Tibial artery (tissue), 4 donors: ENCODE measurements around the gene SRA1.

Experiments used
- DNase-seq, 2 donors: peaks; one replicate each; pipeline ENCODE4 v3.0.0-alpha.2; 2019
- H3K27ac ChIP-seq, 2 donors: fragments of 200-600 bp; sonication (generic) in 1 of 2; 1 replicate in 1 of 2; 2 replicates in 1 of 2; pipeline ENCODE4 v1.5.1; 2018 to 2019; ENCODE audit warnings: mild to moderate bottlenecking in 1 of 2
- H3K27me3 ChIP-seq, 2 donors: fragments of 200-600 bp; sonication (generic) in 1 of 2; one replicate each; pipeline versions ENCODE4 v1.5.1 to v1.6.0; 2016 to 2019
- H3K36me3 ChIP-seq, 3 donors: fragments of 200-600 bp; sonication (generic) in 2 of 3; one replicate each; pipeline ENCODE4 v1.5.1; 2016 to 2019; ENCODE audit warnings: mild to moderate bottlenecking in 2 of 3
- H3K4me1 ChIP-seq, 4 donors: fragments of 200-600 bp; sonication (generic) in 2 of 4; 1 replicate in 3 of 4; 2 replicates in 1 of 4; pipeline ENCODE4 v1.5.1; 2016 to 2019
- H3K4me3 ChIP-seq, 2 donors: fragments of 200-600 bp; sonication (generic) in 1 of 2; 1 replicate in 1 of 2; 2 replicates in 1 of 2; pipeline ENCODE4 v1.5.1; 2018 to 2019; ENCODE audit warnings: mild to moderate bottlenecking in 2 of 2
- H3K9me3 ChIP-seq, 3 donors: fragments of 200-600 bp; sonication (generic) in 1 of 3; one replicate each; pipeline ENCODE4 v1.5.1; 2016 to 2019
- intact Hi-C: fragments of 100-400 bp; cut with DNase I; formaldehyde crosslinking; loops from one replicate; pipeline ENCODE4 v1.15.0; 2023; ENCODE audit warnings: low total_unique reads
- TF ChIP-seq, protein P1 (sequence below), 2 experiments: fragments of 200-600 bp in 1 of 2; fragments of 450-650 bp in 1 of 2; IDR thresholded peaks; one replicate each; pipeline ENCODE4 v1.5.1; 2017 to 2019; ENCODE audit warnings: antibody characterized with exemption in 2 of 2, mild to moderate bottlenecking in 1 of 2, moderate library complexity in 1 of 2

The SRA1 gene

GRCh38 chr5:140570058-140570457, 12.8 kb upstream of the SRA1 start:
- TF ChIP-seq, protein P1, sequence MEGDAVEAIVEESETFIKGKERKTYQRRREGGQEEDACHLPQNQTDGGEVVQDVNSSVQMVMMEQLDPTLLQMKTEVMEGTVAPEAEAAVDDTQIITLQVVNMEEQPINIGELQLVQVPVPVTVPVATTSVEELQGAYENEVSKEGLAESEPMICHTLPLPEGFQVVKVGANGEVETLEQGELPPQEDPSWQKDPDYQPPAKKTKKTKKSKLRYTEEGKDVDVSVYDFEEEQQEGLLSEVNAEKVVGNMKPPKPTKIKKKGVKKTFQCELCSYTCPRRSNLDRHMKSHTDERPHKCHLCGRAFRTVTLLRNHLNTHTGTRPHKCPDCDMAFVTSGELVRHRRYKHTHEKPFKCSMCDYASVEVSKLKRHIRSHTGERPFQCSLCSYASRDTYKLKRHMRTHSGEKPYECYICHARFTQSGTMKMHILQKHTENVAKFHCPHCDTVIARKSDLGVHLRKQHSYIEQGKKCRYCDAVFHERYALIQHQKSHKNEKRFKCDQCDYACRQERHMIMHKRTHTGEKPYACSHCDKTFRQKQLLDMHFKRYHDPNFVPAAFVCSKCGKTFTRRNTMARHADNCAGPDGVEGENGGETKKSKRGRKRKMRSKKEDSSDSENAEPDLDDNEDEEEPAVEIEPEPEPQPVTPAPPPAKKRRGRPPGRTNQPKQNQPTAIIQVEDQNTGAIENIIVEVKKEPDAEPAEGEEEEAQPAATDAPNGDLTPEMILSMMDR (IDR thresholded peaks at IDR 0.05), result no peak
- Histone ChIP-seq H3K27ac (peak overlapping the region; percentile 49 to 64), H3K36me3 (peaks cover 8 to 43% (median 34%) of the 10 kb centered on the region in 3 donors), H3K4me1 (peaks cover 0 to 44% (median 26%) of the 10 kb centered on the region in 4 donors), H3K27me3 (no peaks in the 10 kb centered on the region), H3K4me3 (no peak overlapping the region), H3K9me3 (no peaks in the 10 kb centered on the region)
- intact Hi-C loops, result no loop called here
- DNase-seq, result no peak

- Histone ChIP-seq H3K9me3 (no peaks in the 10 kb centered on the region), H3K27ac (peak overlapping the region; percentile 49 to 64), H3K4me1 (peaks cover 0 to 42% (median 26%) of the 10 kb centered on the region in 4 donors), H3K27me3 (no peaks in the 10 kb centered on the region), H3K4me3 (no peak overlapping the region), H3K36me3 (peaks cover 8 to 43% (median 34%) of the 10 kb centered on the region in 3 donors)
- TF ChIP-seq, protein P1 (IDR thresholded peaks at IDR 0.05), result no peak
- intact Hi-C loops, result loop anchor here (10.0 kb wide), 2 partner anchors 146 to 164 kb away; partner anchors contain the start of gene ANKHD1
- DNase-seq, result no peak
These were observed 11.9 kb upstream of the SRA1 start for GRCh38 chr5:140569197-140569596.

GRCh38 chr5:140568443-140569063, 11.3 kb upstream of the SRA1 start:
- intact Hi-C loops, result loop anchor here (10.0 kb wide), 2 partner anchors 146 to 164 kb away; partner anchors contain the start of gene ANKHD1
- H3K4me1 ChIP-seq, result peaks cover 0 to 47% (median 30%) of the 10 kb centered on the region in 4 donors

DNA sequence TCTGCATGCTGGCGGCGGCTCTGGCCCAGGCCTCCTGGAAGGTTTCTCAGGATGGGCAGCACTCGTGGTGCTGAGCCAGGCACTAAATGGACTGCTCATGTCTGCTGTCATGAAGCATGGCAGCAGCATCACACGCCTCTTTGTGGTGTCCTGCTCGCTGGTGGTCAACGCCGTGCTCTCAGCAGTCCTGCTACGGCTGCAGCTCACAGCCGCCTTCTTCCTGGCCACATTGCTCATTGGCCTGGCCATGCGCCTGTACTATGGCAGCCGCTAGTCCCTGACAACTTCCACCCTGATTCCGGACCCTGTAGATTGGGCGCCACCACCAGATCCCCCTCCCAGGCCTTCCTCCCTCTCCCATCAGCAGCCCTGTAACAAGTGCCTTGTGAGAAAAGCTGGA, 10.6 kb upstream of the SRA1 start:
- Histone ChIP-seq H3K36me3 (peaks cover 8 to 43% (median 34%) of the 10 kb centered on the region in 3 donors), H3K4me3 (no peak overlapping the region), H3K4me1 (peaks cover 0 to 54% (median 35%) of the 10 kb centered on the region in 4 donors), H3K9me3 (no peaks in the 10 kb centered on the region), H3K27me3 (no peaks in the 10 kb centered on the region), H3K27ac (no peak overlapping the region)
- DNase-seq, result no peak
- intact Hi-C loops, result loop anchor here (10.0 kb wide), 2 partner anchors 147 to 163 kb away; partner anchors contain the start of gene ANKHD1
- TF ChIP-seq, protein P1 (IDR thresholded peaks at IDR 0.05), result no peak

More at GRCh38 chr5:140568443-140569063, 11.3 kb upstream of the SRA1 start:
- TF ChIP-seq, protein P1 (IDR thresholded peaks at IDR 0.05), result no peak
- H3K36me3 ChIP-seq, result peaks cover 8 to 43% (median 34%) of the 10 kb centered on the region in 3 donors
- DNase-seq, result no peak
- no peaks in the 10 kb centered on the region for H3K9me3 ChIP-seq
- H3K4me3 ChIP-seq, result no peak overlapping the region
- H3K27me3 ChIP-seq, result no peaks in the 10 kb centered on the region
- H3K27ac ChIP-seq, result peak overlapping the region; percentile 49 to 64

DNA sequence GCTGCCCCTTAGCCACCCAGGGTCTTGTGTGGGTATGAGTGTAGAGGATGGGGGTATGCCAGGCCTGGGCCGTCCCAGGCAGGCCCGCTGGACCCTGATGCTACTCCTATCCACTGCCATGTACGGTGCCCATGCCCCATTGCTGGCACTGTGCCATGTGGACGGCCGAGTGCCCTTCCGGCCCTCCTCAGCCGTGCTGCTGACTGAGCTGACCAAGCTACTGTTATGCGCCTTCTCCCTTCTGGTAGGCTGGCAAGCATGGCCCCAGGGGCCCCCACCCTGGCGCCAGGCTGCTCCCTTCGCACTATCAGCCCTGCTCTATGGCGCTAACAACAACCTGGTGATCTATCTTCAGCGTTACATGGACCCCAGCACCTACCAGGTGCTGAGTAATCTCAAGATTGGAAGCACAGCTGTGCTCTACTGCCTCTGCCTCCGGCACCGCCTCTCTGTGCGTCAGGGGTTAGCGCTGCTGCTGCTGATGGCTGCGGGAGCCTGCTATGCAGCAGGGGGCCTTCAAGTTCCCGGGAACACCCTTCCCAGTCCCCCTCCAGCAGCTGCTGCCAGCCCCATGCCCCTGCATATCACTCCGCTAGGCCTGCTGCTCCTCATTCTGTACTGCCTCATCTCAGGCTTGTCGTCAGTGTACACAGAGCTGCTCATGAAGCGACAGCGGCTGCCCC, 10.0 kb upstream of the SRA1 start:
- Histone ChIP-seq H3K27ac (no peak overlapping the region), H3K36me3 (peaks cover 8 to 44% (median 34%) of the 10 kb centered on the region in 3 donors), H3K4me1 (peaks cover 0 to 60% (median 38%) of the 10 kb centered on the region in 4 donors), H3K9me3 (no peaks in the 10 kb centered on the region), H3K4me3 (no peak overlapping the region), H3K27me3 (no peaks in the 10 kb centered on the region)
- DNase-seq, result no peak
- intact Hi-C loops, result loop anchor here (10.0 kb wide), 2 partner anchors 148 to 162 kb away; partner anchors contain the start of gene ANKHD1
- TF ChIP-seq, protein P1 (IDR thresholded peaks at IDR 0.05), result no peak
